ENCODE measurements around the gene RAB11A.

The RAB11A gene

GRCh38 chr15:65822316-65822715 lies 47.0 kb upstream of the RAB11A start:
- TF ChIP-seq REST (IDR thresholded peaks at IDR 0.05; ENCODE audit: insufficient replicate concordance, low read depth) (no peak), GABPA (IDR thresholded peaks at IDR 0.05; ENCODE audit: low read depth) (no peak), SPI1 (IDR thresholded peaks at IDR 0.05; ENCODE audit: borderline replicate concordance, low read depth) (no peak), POLR2AphosphoS5 (IDR thresholded peaks at IDR 0.05; ENCODE audit: low read depth) (no peak)
- TF ChIP-seq, protein P1, sequence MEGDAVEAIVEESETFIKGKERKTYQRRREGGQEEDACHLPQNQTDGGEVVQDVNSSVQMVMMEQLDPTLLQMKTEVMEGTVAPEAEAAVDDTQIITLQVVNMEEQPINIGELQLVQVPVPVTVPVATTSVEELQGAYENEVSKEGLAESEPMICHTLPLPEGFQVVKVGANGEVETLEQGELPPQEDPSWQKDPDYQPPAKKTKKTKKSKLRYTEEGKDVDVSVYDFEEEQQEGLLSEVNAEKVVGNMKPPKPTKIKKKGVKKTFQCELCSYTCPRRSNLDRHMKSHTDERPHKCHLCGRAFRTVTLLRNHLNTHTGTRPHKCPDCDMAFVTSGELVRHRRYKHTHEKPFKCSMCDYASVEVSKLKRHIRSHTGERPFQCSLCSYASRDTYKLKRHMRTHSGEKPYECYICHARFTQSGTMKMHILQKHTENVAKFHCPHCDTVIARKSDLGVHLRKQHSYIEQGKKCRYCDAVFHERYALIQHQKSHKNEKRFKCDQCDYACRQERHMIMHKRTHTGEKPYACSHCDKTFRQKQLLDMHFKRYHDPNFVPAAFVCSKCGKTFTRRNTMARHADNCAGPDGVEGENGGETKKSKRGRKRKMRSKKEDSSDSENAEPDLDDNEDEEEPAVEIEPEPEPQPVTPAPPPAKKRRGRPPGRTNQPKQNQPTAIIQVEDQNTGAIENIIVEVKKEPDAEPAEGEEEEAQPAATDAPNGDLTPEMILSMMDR (IDR thresholded peaks at IDR 0.05; ENCODE audit: insufficient read depth, low read length): no peak
- H3K27ac ChIP-seq (replicated peaks): no peak overlapping the region
- no peak for DNase-seq (ENCODE audit: low read depth in 1 of 2, low spot score in 1 of 2)
- H3K4me3 ChIP-seq (replicated peaks; ENCODE audit: insufficient read depth, low read length): no peak overlapping the region
- H3K27me3 ChIP-seq (ENCODE audit: insufficient read depth, poor library complexity, severe bottlenecking): no peaks in the 10 kb centered on the region

DNA sequence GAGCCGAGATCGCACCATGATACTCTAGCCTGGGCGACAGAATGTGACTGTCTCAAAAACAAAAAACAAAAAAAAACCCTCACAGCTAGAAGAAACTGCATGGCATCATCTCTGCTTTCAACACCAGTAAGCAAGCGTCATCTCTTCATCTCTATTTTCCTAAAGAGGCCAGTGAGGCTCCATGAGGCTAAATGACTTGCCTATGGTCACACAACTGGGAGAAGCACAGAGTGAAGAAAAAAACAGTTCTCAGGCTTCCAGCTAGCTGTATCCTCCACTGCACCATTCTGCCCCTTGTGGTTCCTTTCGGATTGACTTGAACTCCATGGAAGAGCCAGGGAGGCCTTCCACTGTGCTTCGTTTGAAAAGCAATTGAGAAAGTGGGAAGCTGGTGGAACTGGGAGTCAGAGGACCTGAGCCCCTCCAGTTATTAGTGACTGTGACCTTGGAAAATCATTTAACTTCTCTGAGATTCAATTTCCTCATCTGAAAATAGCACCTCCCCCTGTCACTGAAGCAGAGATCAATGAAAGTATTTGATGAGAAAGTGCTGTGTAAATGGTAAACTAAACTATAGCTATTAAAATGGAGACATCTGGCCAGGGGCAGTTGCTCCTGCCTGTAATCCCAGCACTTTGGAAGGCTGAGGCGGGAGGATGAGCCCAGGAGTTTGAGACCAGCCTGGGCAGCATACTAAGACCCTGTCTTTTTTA lies 45.1 kb upstream of the RAB11A start:
- no peaks in the 10 kb centered on the region for H3K27me3 ChIP-seq (ENCODE audit: insufficient read depth, poor library complexity, severe bottlenecking)
- H3K27ac ChIP-seq (replicated peaks): no peak overlapping the region
- DNase-seq (ENCODE audit: low read depth in 1 of 2, low spot score in 1 of 2): peak in 1 of 2 experiments; percentile 44
- H3K4me3 ChIP-seq (replicated peaks; ENCODE audit: insufficient read depth, low read length): no peak overlapping the region
- TF ChIP-seq POLR2AphosphoS5 (IDR thresholded peaks at IDR 0.05; ENCODE audit: low read depth): no peak
- TF ChIP-seq, protein P1 (IDR thresholded peaks at IDR 0.05; ENCODE audit: insufficient read depth, low read length): peak; percentile 55

GRCh38 chr15:65824941-65825544 lies 44.2 kb upstream of the RAB11A start:
- Histone ChIP-seq H3K4me3 (replicated peaks; ENCODE audit: insufficient read depth, low read length) (no peak overlapping the region), H3K27ac (replicated peaks) (no peak overlapping the region), H3K27me3 (ENCODE audit: insufficient read depth, poor library complexity, severe bottlenecking) (no peaks in the 10 kb centered on the region)
- TF ChIP-seq GABPA (IDR thresholded peaks at IDR 0.05; ENCODE audit: low read depth) (no peak), POLR2AphosphoS5 (IDR thresholded peaks at IDR 0.05; ENCODE audit: low read depth) (no peak), REST (IDR thresholded peaks at IDR 0.05; ENCODE audit: insufficient replicate concordance, low read depth) (no peak), SPI1 (IDR thresholded peaks at IDR 0.05; ENCODE audit: borderline replicate concordance, low read depth) (no peak)
- TF ChIP-seq, protein P1 (IDR thresholded peaks at IDR 0.05; ENCODE audit: insufficient read depth, low read length): no peak
- DNase-seq (ENCODE audit: low read depth in 1 of 2, low spot score in 1 of 2): peak; percentile 36 to 70

All from HL-60 (cell line).